PFSK-1 (cell line): ENCODE results near the gene CLP1.

ENCODE experiments used
- FOXP2 ChIP-seq: optimal IDR thresholded peaks from 2 replicates; pipeline ENCODE3; 2011; ENCODE audit warnings: borderline replicate concordance, control low read depth, inconsistent platforms; ENCODE audit not compliant: insufficient read depth; ENCODE audit errors: extremely low read length, extremely low read depth
- POLR2AphosphoS5 ChIP-seq: IDR thresholded peaks from 2 replicates; pipeline ENCODE4 v1.6.1; 2012; ENCODE audit warnings: low read depth, mild to moderate bottlenecking, control low read depth, low read length, moderate library complexity
- SIN3A ChIP-seq: IDR thresholded peaks from 2 replicates; pipeline ENCODE4 v1.6.1; 2012; ENCODE audit warnings: mild to moderate bottlenecking, low read length, moderate library complexity, borderline replicate concordance; ENCODE audit not compliant: insufficient read depth
- TAF1 ChIP-seq: IDR thresholded peaks from 2 replicates; pipeline ENCODE4 v1.6.1; 2012; ENCODE audit warnings: low read length, control low read depth, borderline replicate concordance; ENCODE audit not compliant: insufficient read depth
- TF ChIP-seq, protein P1 (sequence below), 2 experiments: IDR thresholded peaks; 2 replicates each; pipeline versions ENCODE4 v1.6.1 to v1.8.0; 2011 to 2012; ENCODE audit warnings: low read depth in 2 of 2, low read length in 2 of 2, control low read depth in 1 of 2, inconsistent platforms in 1 of 2, mild to moderate bottlenecking in 1 of 2, moderate library complexity in 1 of 2; ENCODE audit not compliant: insufficient read depth in 1 of 2

CLP1 gene

DNA sequence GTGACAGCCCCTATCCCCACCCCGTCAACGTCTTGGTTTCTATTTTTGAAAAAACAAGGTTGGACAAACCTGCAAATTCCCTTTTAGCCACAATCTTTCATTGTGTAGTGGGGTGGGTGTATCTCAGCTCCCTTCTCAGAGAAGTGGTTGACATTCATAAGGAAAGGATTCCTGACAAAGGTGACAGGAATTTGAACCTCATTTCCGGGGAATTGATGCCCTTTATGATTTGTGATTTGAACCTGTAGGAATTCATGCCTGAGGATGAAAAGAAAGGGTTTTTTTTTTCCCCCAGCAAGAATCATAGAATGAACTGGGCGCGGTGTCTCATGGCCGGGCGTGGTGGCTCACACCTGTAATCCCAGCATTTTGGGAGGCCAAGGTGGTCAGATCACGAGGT lies 22.3 kb upstream of the CLP1 start:
- TF ChIP-seq, protein P1, sequence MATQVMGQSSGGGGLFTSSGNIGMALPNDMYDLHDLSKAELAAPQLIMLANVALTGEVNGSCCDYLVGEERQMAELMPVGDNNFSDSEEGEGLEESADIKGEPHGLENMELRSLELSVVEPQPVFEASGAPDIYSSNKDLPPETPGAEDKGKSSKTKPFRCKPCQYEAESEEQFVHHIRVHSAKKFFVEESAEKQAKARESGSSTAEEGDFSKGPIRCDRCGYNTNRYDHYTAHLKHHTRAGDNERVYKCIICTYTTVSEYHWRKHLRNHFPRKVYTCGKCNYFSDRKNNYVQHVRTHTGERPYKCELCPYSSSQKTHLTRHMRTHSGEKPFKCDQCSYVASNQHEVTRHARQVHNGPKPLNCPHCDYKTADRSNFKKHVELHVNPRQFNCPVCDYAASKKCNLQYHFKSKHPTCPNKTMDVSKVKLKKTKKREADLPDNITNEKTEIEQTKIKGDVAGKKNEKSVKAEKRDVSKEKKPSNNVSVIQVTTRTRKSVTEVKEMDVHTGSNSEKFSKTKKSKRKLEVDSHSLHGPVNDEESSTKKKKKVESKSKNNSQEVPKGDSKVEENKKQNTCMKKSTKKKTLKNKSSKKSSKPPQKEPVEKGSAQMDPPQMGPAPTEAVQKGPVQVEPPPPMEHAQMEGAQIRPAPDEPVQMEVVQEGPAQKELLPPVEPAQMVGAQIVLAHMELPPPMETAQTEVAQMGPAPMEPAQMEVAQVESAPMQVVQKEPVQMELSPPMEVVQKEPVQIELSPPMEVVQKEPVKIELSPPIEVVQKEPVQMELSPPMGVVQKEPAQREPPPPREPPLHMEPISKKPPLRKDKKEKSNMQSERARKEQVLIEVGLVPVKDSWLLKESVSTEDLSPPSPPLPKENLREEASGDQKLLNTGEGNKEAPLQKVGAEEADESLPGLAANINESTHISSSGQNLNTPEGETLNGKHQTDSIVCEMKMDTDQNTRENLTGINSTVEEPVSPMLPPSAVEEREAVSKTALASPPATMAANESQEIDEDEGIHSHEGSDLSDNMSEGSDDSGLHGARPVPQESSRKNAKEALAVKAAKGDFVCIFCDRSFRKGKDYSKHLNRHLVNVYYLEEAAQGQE (IDR thresholded peaks at IDR 0.05; ENCODE audit: insufficient read depth in 1 of 2, low read depth in 2 of 2, low read length in 2 of 2): no peak
- TF ChIP-seq FOXP2: no peak
- TF ChIP-seq POLR2AphosphoS5: no peak
- TF ChIP-seq TAF1: no peak
- TF ChIP-seq SIN3A: no peak

DNA sequence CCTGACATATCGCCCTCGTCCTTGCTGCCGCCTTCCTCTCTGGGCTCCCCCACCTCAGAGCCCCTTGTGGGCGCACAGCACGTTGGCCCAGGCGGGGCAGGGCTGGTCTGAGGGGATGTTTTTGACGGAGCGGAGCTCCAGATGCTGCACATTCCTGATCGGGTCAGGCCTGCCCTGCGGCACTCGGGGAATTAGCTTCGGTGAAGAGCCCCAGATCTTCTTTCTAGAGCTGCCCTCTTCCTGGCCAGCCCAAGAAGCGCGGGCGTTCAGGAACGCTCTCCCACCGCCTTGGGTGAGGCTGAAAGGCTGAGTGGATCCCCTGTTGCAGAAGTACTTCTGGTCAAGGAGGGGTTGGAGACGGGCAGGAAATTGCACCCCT lies 19.9 kb upstream of the CLP1 start:
- no peak for TF ChIP-seq SIN3A
- TF ChIP-seq POLR2AphosphoS5: no peak
- TF ChIP-seq TAF1: no peak
- TF ChIP-seq FOXP2: no peak
- TF ChIP-seq, protein P1 (IDR thresholded peaks at IDR 0.05; ENCODE audit: insufficient read depth in 1 of 2, low read depth in 2 of 2, low read length in 2 of 2): no peak

DNA sequence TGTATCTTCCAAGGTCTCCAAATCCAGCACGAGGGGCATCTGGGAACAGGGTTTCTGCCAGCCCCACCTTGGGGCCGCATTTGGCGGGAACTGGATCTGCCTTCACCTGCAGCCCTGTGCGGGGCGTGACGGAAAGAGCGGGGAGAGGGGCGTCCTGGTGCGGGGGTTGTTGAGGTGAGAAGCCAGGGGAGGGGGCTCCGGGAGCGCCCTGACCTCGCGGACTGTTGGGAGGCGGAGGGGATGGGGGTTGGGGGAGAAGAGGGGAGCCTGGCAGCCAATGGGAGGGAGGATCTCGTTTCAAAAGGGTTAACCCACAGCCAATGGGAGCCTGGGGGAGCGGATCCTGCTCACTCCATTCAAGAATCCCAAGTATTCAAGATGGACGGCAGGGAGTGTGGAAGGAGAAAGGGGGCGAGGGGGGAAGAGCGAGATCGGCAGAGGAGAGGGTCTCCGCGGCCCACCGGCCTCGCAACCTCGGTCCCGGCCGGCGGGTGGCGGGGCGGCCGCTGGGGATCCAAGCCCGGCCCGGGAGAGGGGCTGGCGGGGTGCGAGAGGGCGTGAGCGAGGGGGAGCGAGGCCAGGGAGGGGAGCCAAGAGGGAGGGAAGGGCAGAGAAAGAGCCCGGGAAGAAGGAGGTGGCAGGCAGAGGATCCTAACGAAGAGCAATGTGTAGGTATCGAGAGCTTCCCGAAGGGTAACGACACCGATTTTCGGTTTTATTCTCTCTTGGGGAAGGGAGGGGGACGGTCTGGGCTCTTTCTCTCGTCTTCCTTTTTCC lies 19.4 kb upstream of the CLP1 start:
- no peak for TF ChIP-seq SIN3A
- no peak for TF ChIP-seq FOXP2
- TF ChIP-seq TAF1: peak; percentile 64; the same call in 1 of the 2 replicates
- peak; percentile 90 for TF ChIP-seq POLR2AphosphoS5
- TF ChIP-seq, protein P1 (IDR thresholded peaks at IDR 0.05; ENCODE audit: insufficient read depth in 1 of 2, low read depth in 2 of 2, low read length in 2 of 2): 0 out of 4 replicates have a peak, but pooled peaks of 1 of the 2 experiments have one; percentile 8

DNA sequence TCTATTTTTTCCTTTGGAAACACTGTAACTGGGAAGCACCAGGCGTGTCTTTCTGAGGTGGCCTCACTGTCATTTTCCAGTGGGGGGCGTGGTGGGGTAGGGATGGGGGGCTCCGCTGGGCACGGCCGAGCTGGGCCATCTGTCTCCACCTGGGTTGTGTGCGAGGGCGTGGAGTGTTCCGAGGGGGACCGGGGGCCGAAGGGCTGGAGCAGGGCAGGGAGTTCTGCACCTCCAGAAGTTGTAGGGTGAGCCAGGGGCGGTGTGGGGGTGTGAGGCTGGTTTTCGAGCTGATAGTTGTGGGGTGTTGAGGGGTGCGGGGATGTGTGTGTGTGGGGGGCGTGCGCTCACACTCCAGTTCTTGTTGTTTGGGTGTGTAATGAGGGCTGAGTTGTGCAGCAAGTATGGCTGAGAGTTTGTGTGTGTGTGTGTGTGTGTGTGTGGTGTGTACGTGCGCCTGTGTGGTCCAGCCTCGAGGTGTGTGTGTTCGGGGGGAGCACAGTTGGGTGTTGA lies 18.7 kb upstream of the CLP1 start:
- TF ChIP-seq TAF1 (no peak), POLR2AphosphoS5 (no peak; the same call in 1 of the 2 replicates), SIN3A (peak; percentile 64; the same call in 1 of the 2 replicates)
- TF ChIP-seq, protein P1 (IDR thresholded peaks at IDR 0.05; ENCODE audit: insufficient read depth in 1 of 2, low read depth in 2 of 2, low read length in 2 of 2): no peak
